CD14-positive monocyte (primary cell): ENCODE measurements around the gene COL27A1. TPM values are rescaled to one million over a fixed set of nuclear protein-coding genes. Genes with fewer than 3 reads are reported as not detected.
"Not testable (repeated sequence)": the region's sequence is repeated elsewhere in the genome, so short reads cannot be mapped to it uniquely, and the experiment has no call there.

Experiments
- DNase-seq, 3 donors: peaks; one replicate each; pipeline ENCODE4 v3.0.0-alpha.2; 2011 to 2022
- H2AFZ ChIP-seq: 2 replicates; pipeline ENCODE4 v1.6.0; 2012; ENCODE audit warnings: mild to moderate bottlenecking, low read depth, low read length, inconsistent platforms; ENCODE audit not compliant: insufficient read depth, poor library complexity, severe bottlenecking
- H3K27ac ChIP-seq, 2 donors: 1 replicate in 1 of 2; 2 replicates in 1 of 2; pipeline ENCODE4 v1.5.1; 2012 to 2013; ENCODE audit warnings: low read length in 2 of 2, control low read depth in 1 of 2, inconsistent platforms in 1 of 2, low read depth in 1 of 2, mild to moderate bottlenecking in 1 of 2
- H3K27me3 ChIP-seq, 2 donors: one replicate each; pipeline versions ENCODE4 v1.6.0 to v1.6.1; 2011 to 2013; ENCODE audit warnings: low read length in 2 of 2; ENCODE audit not compliant: control insufficient read depth in 2 of 2, insufficient read depth in 2 of 2
- H3K36me3 ChIP-seq, 2 donors: replicated peaks in 1 of 2; 1 replicate in 1 of 2; 2 replicates in 1 of 2; pipeline versions ENCODE4 v1.5.1 to v1.6.1; 2012 to 2013; ENCODE audit warnings: low read length in 2 of 2, control low read depth in 1 of 2, inconsistent platforms in 1 of 2, mild to moderate bottlenecking in 1 of 2; ENCODE audit not compliant: insufficient read depth in 2 of 2, control insufficient read depth in 1 of 2
- H3K4me1 ChIP-seq, 2 donors: 1 replicate in 1 of 2; 2 replicates in 1 of 2; pipeline versions ENCODE4 v1.5.1 to v1.6.1; 2012 to 2013; ENCODE audit warnings: low read length in 2 of 2, control low read depth in 1 of 2, inconsistent platforms in 1 of 2, mild to moderate bottlenecking in 1 of 2, moderate library complexity in 1 of 2; ENCODE audit not compliant: insufficient read depth in 2 of 2, control insufficient read depth in 1 of 2
- H3K4me2 ChIP-seq: replicated peaks from 2 replicates; pipeline ENCODE3; 2012; ENCODE audit warnings: low read length, moderate library complexity, mild to moderate bottlenecking; ENCODE audit not compliant: poor library complexity, severe bottlenecking; ENCODE audit errors: extremely low read depth
- H3K4me3 ChIP-seq, 3 experiments: fragments of 200-600 bp in 1 of 3; sonication (generic) in 1 of 3; replicated peaks in 1 of 3; 1 replicate in 2 of 3; 2 replicates in 1 of 3; pipeline ENCODE4 v1.5.1; 2011 to 2013; ENCODE audit warnings: low read length in 3 of 3, mild to moderate bottlenecking in 3 of 3, control low read depth in 2 of 3, low read depth in 2 of 3, inconsistent platforms in 1 of 3, moderate library complexity in 1 of 3
- H3K79me2 ChIP-seq: 2 replicates; pipeline ENCODE4 v1.6.0; 2012; ENCODE audit warnings: mild to moderate bottlenecking, control low read depth, inconsistent platforms, low read length, moderate library complexity; ENCODE audit not compliant: insufficient read depth
- H3K9ac ChIP-seq: 2 replicates; pipeline ENCODE4 v1.6.0; 2017; ENCODE audit warnings: low read length, mild to moderate bottlenecking; ENCODE audit not compliant: insufficient read depth, poor library complexity, severe bottlenecking
- H3K9me3 ChIP-seq, 2 donors: replicated peaks in 1 of 2; 1 replicate in 1 of 2; 2 replicates in 1 of 2; pipeline versions ENCODE4 v1.5.1 to v1.6.1; 2012 to 2013; ENCODE audit warnings: low read length in 2 of 2, control low read depth in 1 of 2; ENCODE audit not compliant: control insufficient read depth in 1 of 2, insufficient read depth in 1 of 2
- H4K20me1 ChIP-seq: 2 replicates; pipeline ENCODE4 v1.6.0; 2012; ENCODE audit warnings: mild to moderate bottlenecking, low read length, control low read depth, moderate library complexity; ENCODE audit not compliant: insufficient read depth
- H3K27ac Mint-ChIP-seq, 7 donors: one replicate each; pipeline ENCODE4 v1.8.0; 2020; ENCODE audit warnings: mild to moderate bottlenecking in 7 of 7, mixed read lengths in 7 of 7, moderate library complexity in 6 of 7, inconsistent platforms in 2 of 7
- H3K27me3 Mint-ChIP-seq, 3 donors: one replicate each; pipeline ENCODE4 v1.8.0; 2021 to 2022; ENCODE audit warnings: low read depth in 3 of 3, mild to moderate bottlenecking in 3 of 3, mixed read lengths in 3 of 3, moderate library complexity in 3 of 3, inconsistent platforms in 1 of 3
- H3K36me3 Mint-ChIP-seq, 2 donors: one replicate each; pipeline ENCODE4 v1.8.0; 2020; ENCODE audit warnings: mixed read lengths in 2 of 2, inconsistent platforms in 1 of 2, mild to moderate bottlenecking in 1 of 2
- H3K4me1 Mint-ChIP-seq: one replicate; pipeline ENCODE4 v1.8.0; 2020; ENCODE audit warnings: mild to moderate bottlenecking, mixed read lengths
- H3K4me3 Mint-ChIP-seq, 2 donors: one replicate each; pipeline ENCODE4 v1.8.0; 2020; ENCODE audit warnings: mild to moderate bottlenecking in 2 of 2, mixed read lengths in 2 of 2, moderate library complexity in 1 of 2
- H3K9me3 Mint-ChIP-seq, 7 donors: one replicate each; pipeline ENCODE4 v1.8.0; 2020 to 2022; ENCODE audit warnings: mixed read lengths in 7 of 7, mild to moderate bottlenecking in 6 of 7, moderate library complexity in 6 of 7, inconsistent platforms in 2 of 7
- CTCF ChIP-seq: fragments of 200-600 bp; IDR thresholded peaks from one replicate; pipeline ENCODE4 v1.8.0; 2022; ENCODE audit warnings: antibody characterized with exemption, mild to moderate bottlenecking
- WGBS: methylation state at CpG from one replicate; pipeline ENCODE4 v1.1.5; 2013; ENCODE audit warnings: missing lambda C conversion rate; ENCODE audit not compliant: insufficient coverage; 5-methylcytosine and 5-hydroxymethylcytosine counted together
- intact Hi-C, 2 donors: fragments of 100-400 bp; cut with micrococcal nuclease; formaldehyde crosslinking; loops; one replicate each; pipeline versions ENCODE4 v1.15.0 to v1.15.1; 2023
- polyA plus RNA-seq, 3 donors: library from polyadenylated mRNA; depleted of rRNA in 1 of 3; unstranded in 2 of 3; stranded (reverse) in 1 of 3; fragments of 300-500 nt in 2 of 3; fragments of >200 nt in 1 of 3; fragmentation: Illumina TruSeq in 2 of 3; gene quantifications; 1 replicate in 2 of 3; 2 replicates in 1 of 3; pipeline ENCODE4 v1.2.3, GENCODE V29; 2012 to 2021

The COL27A1 gene
- polyA plus RNA-seq, 3 donors: 0.03 TPM; not detected in 2

GRCh38 chr9:114333718-114334117, 178.4 kb downstream of the COL27A1 start:
- H3K4me3 Mint-ChIP-seq, H3K27ac Mint-ChIP-seq, H3K27me3 Mint-ChIP-seq, H3K9ac ChIP-seq, H3K4me1 Mint-ChIP-seq, H3K79me2 ChIP-seq, intact Hi-C loops, H3K27ac ChIP-seq, H3K27me3 ChIP-seq, DNase-seq, H3K4me1 ChIP-seq, H2AFZ ChIP-seq, H3K4me2 ChIP-seq, H3K4me3 ChIP-seq: not testable (repeated sequence)
- no CpG with 5 or more reads among the region's 4 CpGs for WGBS
- Histone ChIP-seq H4K20me1 (peaks cover 47% of the 10 kb centered on the region), H3K36me3 (peaks cover 45 to 46% of the 10 kb centered on the region in 2 donors), H3K9me3 (peaks cover 11 to 13% of the 10 kb centered on the region in 2 donors)
- peaks cover 10 to 16% (median 12%) of the 10 kb centered on the region in 7 donors for H3K9me3 Mint-ChIP-seq
- peaks cover 41 to 46% of the 10 kb centered on the region in 2 donors for H3K36me3 Mint-ChIP-seq

GRCh38 chr9:114334490-114334889, 179.2 kb downstream of the COL27A1 start:
- intact Hi-C loops: no loop called here
- Mint-ChIP-seq H3K9me3 (peaks cover 10 to 16% (median 12%) of the 10 kb centered on the region in 7 donors), H3K4me3 (no peak overlapping the region), H3K27ac (peak overlapping the region in 3 of 7 donors; percentile 4 to 42 (median 40)), H3K27me3 (peaks cover 0 to 6% (median 3%) of the 10 kb centered on the region in 3 donors), H3K36me3 (peaks cover 48 to 53% of the 10 kb centered on the region in 2 donors), H3K4me1 (peaks cover 4% of the 10 kb centered on the region)
- no peak overlapping the region for H3K27ac ChIP-seq
- H4K20me1 ChIP-seq: peaks cover 55% of the 10 kb centered on the region
- H3K36me3 ChIP-seq: peaks cover 52 to 53% of the 10 kb centered on the region in 2 donors
- no peak for TF ChIP-seq CTCF
- 96% methylated on average over 8 of the region's 9 CpGs for WGBS
- no peak for DNase-seq
- no peaks in the 10 kb centered on the region for H3K27me3 ChIP-seq
- no peak overlapping the region for H3K9ac ChIP-seq
- no peaks in the 10 kb centered on the region for H3K4me1 ChIP-seq
- H3K9me3 ChIP-seq: peaks cover 11 to 13% of the 10 kb centered on the region in 2 donors
- H3K4me2 ChIP-seq: no peak overlapping the region
- no peak overlapping the region for H2AFZ ChIP-seq
- H3K4me3 ChIP-seq: no peak overlapping the region
- H3K79me2 ChIP-seq: peaks cover 4% of the 10 kb centered on the region
